Mesodermal cell (in vitro differentiated cells): Measurements from ENCODE around the gene RPA3.

Source experiments
- H3K27ac ChIP-seq: 2 replicates; pipeline ENCODE4 v1.7.0; 2013; ENCODE audit warnings: mild to moderate bottlenecking, low read depth, low read length, moderate library complexity; ENCODE audit not compliant: severe bottlenecking
- H3K36me3 ChIP-seq: 2 replicates; pipeline ENCODE4 v1.7.1; 2013; ENCODE audit warnings: mild to moderate bottlenecking, low read length, moderate library complexity; ENCODE audit not compliant: control insufficient read depth, insufficient read depth
- H3K4me1 ChIP-seq: one replicate; pipeline ENCODE4 v1.7.1; 2013; ENCODE audit warnings: mild to moderate bottlenecking, low read length; ENCODE audit not compliant: insufficient read depth, control insufficient read depth, poor library complexity, severe bottlenecking
- H3K4me3 ChIP-seq: 2 replicates; pipeline ENCODE4 v1.7.0; 2013; ENCODE audit warnings: low read length, control low read depth, mild to moderate bottlenecking; ENCODE audit not compliant: insufficient read depth, poor library complexity, severe bottlenecking; ENCODE audit errors: extremely low read depth
- H3K9me3 ChIP-seq: 2 replicates; pipeline ENCODE4 v1.7.1; 2013; ENCODE audit warnings: mild to moderate bottlenecking, low read length, moderate library complexity; ENCODE audit not compliant: control insufficient read depth
- WGBS, 2 experiments: methylation state at CpG; one replicate each; pipeline ENCODE4 v1.1.5; 2013; ENCODE audit warnings: missing lambda C conversion rate in 2 of 2; ENCODE audit not compliant: insufficient coverage in 2 of 2; 5-methylcytosine and 5-hydroxymethylcytosine counted together

Gene RPA3

DNA sequence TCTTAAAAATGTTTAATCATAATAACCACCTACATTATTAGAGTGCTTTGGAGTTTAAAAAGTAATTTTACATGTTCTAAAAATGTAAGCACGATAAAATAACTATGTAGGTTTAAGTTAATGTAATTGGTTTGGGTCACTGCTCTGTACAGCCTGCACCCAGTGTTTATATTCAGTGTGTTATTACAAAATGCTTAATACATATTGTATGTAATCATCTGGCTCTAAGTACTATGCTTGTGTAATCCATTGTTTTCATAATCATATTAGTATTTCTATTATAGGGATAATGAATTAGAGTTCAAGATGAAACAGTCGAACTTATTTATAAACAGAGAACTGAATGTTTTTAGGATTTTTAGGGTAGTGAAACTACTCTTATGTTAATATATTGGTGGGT lies 13.1 kb downstream of the RPA3 start:
- Histone ChIP-seq H3K27ac (no peak overlapping the region), H3K4me1 (peaks cover 33% of the 10 kb centered on the region), H3K4me3 (no peak overlapping the region), H3K9me3 (no peaks in the 10 kb centered on the region), H3K36me3 (no peaks in the 10 kb centered on the region)
- no CpG with 5 or more reads among the region's 2 CpGs for WGBS, 2 experiments

DNA sequence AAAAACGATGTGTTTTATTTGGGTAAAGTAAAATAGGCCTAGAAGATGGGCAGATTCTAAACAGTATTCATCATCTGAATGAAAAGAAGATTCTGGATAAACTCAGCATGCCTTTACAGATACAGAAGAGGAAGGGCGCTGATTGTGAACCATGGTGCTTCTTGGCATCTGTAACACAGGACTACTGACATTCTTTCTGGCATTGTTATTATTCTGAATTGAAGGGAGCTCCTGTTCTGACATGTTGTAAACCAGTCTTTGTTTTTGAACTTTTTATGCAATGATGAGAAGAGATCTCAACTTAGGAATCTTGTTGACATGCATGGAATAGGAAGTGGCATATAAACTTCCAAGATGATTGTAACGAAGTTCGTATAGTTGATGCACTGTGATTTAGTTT lies 13.5 kb downstream of the RPA3 start:
- Histone ChIP-seq H3K4me1 (peaks cover 33% of the 10 kb centered on the region), H3K4me3 (no peak overlapping the region), H3K27ac (no peak overlapping the region), H3K36me3 (no peaks in the 10 kb centered on the region), H3K9me3 (no peaks in the 10 kb centered on the region)
- WGBS, 2 experiments, result 100% methylated on average over 1 of the region's 4 CpGs

DNA sequence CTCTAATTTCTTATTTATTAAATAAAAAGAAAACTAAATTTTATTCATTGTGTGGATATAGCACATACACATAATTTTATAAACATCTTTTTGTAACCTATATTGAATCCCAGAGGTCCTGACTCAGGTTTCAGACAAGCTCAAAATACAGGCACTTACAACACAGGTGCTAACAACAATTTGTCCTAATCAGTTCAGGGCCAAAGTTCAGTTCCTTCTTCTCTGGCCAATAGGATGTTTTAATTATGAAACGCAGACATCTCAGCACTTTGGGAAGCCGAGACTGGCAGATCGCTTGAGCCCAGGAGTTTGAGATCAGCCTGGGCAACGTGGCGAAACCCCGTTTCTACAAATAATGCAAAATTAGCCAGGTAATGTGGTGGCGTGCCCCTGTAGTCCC lies 15.0 kb downstream of the RPA3 start:
- 85 to 92% methylated on average over 5 to 7 of the region's 7 CpGs for WGBS, 2 experiments
- peaks cover 27% of the 10 kb centered on the region for H3K4me1 ChIP-seq
- H3K36me3 ChIP-seq, result no peaks in the 10 kb centered on the region
- H3K9me3 ChIP-seq, result no peaks in the 10 kb centered on the region
- H3K4me3 ChIP-seq, result no peak overlapping the region
- no peak overlapping the region for H3K27ac ChIP-seq

DNA sequence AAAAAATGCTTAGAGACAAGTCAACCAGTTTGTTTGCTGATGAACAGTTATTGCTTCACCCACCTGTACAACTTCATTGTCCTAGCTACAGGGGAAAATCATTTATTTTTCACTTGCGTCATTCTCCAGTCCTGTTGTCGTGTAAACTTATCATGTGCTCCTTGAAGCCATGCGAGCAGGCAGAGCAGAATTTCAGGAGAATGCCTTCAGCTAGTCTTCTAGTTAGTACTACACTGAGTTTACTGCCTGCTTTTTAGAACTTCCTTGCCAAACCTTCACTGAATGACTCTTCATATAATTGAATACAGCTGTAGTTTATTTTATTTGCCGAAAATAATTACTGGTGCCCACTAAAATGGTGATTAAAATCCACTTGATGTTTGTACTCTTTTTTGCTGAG lies 15.6 kb downstream of the RPA3 start:
- Histone ChIP-seq H3K4me1 (peaks cover 21% of the 10 kb centered on the region), H3K9me3 (no peaks in the 10 kb centered on the region), H3K4me3 (no peak overlapping the region), H3K36me3 (no peaks in the 10 kb centered on the region), H3K27ac (no peak overlapping the region)
- WGBS, 2 experiments, result 91 to 92% methylated on average over 3 to 4 of the region's 4 CpGs

DNA sequence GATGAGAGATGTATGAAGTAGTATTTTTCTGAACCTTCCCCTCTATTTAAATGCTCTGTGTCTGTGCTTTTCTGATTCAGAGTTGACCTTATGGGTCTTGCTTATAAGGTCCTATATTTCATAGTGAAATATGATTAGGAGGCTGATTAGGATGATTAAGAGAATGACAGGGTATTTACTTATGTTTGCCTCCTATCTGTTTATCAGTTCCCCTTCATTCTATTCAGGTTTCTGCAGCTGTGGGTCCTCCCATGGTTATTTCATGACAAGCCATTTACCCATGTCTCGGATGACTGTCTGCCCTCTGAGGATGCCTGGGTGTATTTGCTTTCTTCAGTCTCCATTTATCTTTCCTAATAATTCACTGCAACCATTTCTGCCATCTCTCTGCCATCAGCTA lies 16.9 kb downstream of the RPA3 start:
- Histone ChIP-seq H3K27ac (no peak overlapping the region), H3K4me3 (no peak overlapping the region), H3K4me1 (peaks cover 21% of the 10 kb centered on the region), H3K36me3 (no peaks in the 10 kb centered on the region), H3K9me3 (no peaks in the 10 kb centered on the region)
- 83 to 91% methylated on average over 1 of the region's 1 CpG for WGBS, 2 experiments

DNA sequence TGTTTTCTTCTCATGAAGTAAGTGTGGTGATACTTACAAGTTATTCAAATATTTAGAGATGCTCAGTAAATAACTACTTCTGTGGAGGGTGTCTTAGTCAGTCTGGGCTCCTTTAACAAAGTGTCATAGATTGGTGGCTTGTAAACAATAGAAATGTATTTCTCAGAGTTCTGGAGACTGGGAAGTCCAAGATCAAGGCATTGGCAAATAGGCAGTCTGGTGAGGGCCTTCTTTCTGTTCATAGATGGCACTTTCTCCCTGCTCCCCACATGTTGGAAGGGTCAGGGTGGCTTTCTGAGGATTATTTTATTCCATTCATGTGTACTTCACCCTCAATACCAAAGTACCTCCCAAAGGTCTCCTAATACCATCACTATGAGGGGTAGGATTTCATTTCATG lies 18.4 kb downstream of the RPA3 start:
- H3K9me3 ChIP-seq, result no peaks in the 10 kb centered on the region
- no peak overlapping the region for H3K4me3 ChIP-seq
- peaks cover 27% of the 10 kb centered on the region for H3K4me1 ChIP-seq
- H3K27ac ChIP-seq, result no peak overlapping the region
- peaks cover under 1% of the 10 kb centered on the region for H3K36me3 ChIP-seq

DNA sequence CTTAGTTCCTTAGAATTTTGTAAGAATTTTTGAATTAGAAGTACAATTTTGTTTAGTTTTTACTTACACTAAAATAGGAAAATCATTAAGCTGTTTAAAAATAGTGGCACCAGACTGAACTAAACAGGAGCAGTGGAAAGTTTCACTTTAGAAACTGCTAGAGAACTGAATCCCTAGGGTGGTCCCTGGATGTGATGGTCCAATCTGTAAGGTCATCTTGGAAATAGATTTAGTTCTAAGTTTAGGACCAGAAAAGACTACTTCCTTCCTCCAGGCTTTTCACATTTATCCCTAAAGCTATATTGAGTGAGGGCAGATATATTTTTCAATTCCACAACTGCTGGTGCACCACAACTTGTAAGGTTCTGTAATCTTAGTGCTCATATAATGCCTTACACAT lies 19.0 kb downstream of the RPA3 start:
- peaks cover 29% of the 10 kb centered on the region for H3K4me1 ChIP-seq
- no peaks in the 10 kb centered on the region for H3K9me3 ChIP-seq
- H3K4me3 ChIP-seq, result no peak overlapping the region
- peaks cover 4% of the 10 kb centered on the region for H3K36me3 ChIP-seq
- H3K27ac ChIP-seq, result no peak overlapping the region

DNA sequence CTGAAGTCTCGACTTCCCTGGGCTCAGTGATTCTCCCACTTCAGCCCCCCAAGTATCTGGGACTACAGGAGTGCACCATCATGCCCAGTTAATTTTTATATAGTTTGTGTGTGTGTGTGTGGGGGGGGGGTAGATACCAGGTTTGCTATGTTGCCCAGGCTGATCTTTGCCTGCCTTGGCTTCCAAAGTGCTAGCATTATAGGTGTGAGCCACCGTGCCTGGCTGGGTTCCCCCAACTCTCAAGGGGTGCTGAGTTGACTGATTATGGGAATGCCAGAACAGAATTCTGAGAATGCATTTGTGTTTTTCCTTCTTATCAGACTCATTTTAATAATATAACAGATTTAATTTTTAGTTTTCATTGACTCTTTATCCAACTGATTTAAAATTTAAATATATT lies 19.5 kb downstream of the RPA3 start:
- no peak overlapping the region for H3K27ac ChIP-seq

DNA sequence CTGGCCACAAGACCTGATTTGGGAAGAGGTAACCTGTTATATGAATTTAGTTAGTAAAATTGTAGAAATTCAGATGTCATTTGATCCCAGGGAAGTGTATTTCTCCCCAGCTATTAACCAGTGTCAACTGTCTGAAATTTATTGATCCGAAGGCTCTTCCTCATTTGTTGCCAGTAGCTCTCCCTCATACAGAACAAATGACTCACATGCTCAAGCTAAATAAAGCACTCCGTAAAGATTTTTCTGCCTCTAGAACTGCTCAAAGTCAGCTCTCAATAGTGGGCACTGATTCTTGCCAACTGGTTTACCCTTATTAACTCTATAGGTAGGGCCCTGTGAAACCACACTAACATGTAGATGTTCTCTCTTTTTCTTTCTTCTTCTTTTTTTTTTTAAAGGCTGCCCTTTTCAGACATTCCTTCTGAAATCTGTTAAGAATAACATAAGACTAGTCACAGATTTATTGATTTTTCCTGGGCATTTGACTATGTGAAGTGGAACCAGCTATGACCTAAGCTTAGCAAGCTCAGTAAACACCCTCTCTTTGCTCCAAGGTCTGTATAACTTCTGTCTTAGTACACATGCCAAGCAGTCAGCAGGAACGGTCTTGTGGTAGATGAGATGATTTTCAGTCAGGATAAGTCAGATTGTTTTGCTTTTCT lies 21.8 kb downstream of the RPA3 start:
- peak overlapping the region; percentile 73 for H3K27ac ChIP-seq
- peaks cover 35% of the 10 kb centered on the region for H3K4me1 ChIP-seq
- peaks cover 4% of the 10 kb centered on the region for H3K36me3 ChIP-seq
- WGBS, 2 experiments, result 82 to 93% methylated on average over 2 of the region's 3 CpGs
- H3K9me3 ChIP-seq, result no peaks in the 10 kb centered on the region
- H3K4me3 ChIP-seq, result no peak overlapping the region

More for the DNA sequence above, 19.5 kb downstream of the RPA3 start:
- H3K4me1 ChIP-seq, result peaks cover 29% of the 10 kb centered on the region
- no peaks in the 10 kb centered on the region for H3K9me3 ChIP-seq
- WGBS, 2 experiments, result no CpG with 5 or more reads among the region's 2 CpGs
- H3K36me3 ChIP-seq, result peaks cover 4% of the 10 kb centered on the region
- no peak overlapping the region for H3K4me3 ChIP-seq

DNA sequence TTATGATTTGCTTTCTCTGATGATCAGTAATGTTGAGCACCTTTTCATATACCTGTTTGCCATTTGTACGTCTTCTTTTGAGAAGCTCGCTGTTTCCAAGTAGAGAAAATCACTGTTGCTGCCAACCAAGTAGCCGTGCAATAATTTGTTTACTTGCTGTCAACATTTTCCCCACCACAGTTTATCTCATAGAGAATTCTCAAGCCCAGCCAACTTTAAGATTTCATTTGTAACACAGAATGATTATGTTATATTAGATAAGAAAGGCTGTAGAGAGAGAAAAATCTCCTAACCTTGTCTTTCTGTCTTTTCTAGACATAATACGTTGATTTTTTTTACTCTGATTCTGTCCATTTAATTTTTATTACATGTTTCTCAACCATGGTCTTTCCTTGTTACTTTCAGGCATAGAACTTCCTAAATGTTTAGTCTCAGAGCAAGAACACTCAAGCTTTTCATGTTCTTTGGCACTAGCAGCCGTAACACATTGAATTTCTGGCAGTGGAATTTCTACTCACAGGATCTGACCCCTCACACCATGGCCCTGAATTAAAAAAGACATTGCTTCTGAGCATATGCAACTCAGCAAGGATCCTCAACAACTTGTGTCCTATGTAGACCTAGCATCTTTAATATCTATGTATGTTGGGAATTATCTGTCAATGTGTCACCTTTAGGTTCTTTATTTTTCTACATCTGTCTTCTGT lies 23.1 kb downstream of the RPA3 start:
- WGBS, 2 experiments, result 100% methylated on average over 3 to 4 of the region's 5 CpGs
- H3K9me3 ChIP-seq, result no peaks in the 10 kb centered on the region
- peak overlapping the region; percentile 31 for H3K27ac ChIP-seq
- H3K4me3 ChIP-seq, result no peak overlapping the region
- H3K36me3 ChIP-seq, result peaks cover 4% of the 10 kb centered on the region
- H3K4me1 ChIP-seq, result peaks cover 37% of the 10 kb centered on the region

DNA sequence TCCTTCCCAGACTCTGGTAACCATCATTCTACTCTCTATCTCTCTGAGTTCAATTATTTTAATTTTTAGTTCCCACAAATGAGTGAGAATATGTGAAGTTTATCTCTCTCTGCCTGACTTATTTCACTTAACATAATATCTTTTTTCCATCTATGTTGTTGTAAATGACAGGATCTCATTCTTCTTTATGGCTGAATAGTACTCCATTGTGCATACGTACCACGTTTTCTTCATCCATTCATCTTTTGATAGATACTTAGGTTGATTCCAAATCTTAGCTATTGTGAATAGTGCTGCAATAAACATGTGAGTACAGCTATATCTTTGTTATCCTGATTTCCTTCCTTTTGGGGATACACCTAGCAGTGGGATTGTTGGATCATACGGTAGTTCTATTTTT lies 23.9 kb downstream of the RPA3 start:
- WGBS, 2 experiments, result no CpG with 5 or more reads among the region's 3 CpGs

More for the DNA sequence above, 23.9 kb downstream of the RPA3 start:
- Histone ChIP-seq H3K4me1 (peaks cover 37% of the 10 kb centered on the region), H3K9me3 (no peaks in the 10 kb centered on the region), H3K27ac (peak overlapping the region; percentile 34), H3K36me3 (peaks cover 4% of the 10 kb centered on the region), H3K4me3 (no peak overlapping the region)
